Tibial artery (tissue), 4 donors: ENCODE results near the gene AGR2.

Experiments used
- DNase-seq, 2 donors: peaks; one replicate each; pipeline ENCODE4 v3.0.0-alpha.2; 2019
- H3K27ac ChIP-seq, 2 donors: fragments of 200-600 bp; sonication (generic) in 1 of 2; 1 replicate in 1 of 2; 2 replicates in 1 of 2; pipeline ENCODE4 v1.5.1; 2018 to 2019; ENCODE audit warnings: mild to moderate bottlenecking in 1 of 2
- H3K27me3 ChIP-seq, 2 donors: fragments of 200-600 bp; sonication (generic) in 1 of 2; one replicate each; pipeline versions ENCODE4 v1.5.1 to v1.6.0; 2016 to 2019
- H3K36me3 ChIP-seq, 3 donors: fragments of 200-600 bp; sonication (generic) in 2 of 3; one replicate each; pipeline ENCODE4 v1.5.1; 2016 to 2019; ENCODE audit warnings: mild to moderate bottlenecking in 2 of 3
- H3K4me1 ChIP-seq, 4 donors: fragments of 200-600 bp; sonication (generic) in 2 of 4; 1 replicate in 3 of 4; 2 replicates in 1 of 4; pipeline ENCODE4 v1.5.1; 2016 to 2019
- H3K4me3 ChIP-seq, 2 donors: fragments of 200-600 bp; sonication (generic) in 1 of 2; 1 replicate in 1 of 2; 2 replicates in 1 of 2; pipeline ENCODE4 v1.5.1; 2018 to 2019; ENCODE audit warnings: mild to moderate bottlenecking in 2 of 2
- H3K9me3 ChIP-seq, 3 donors: fragments of 200-600 bp; sonication (generic) in 1 of 3; one replicate each; pipeline ENCODE4 v1.5.1; 2016 to 2019
- CTCF ChIP-seq, 2 experiments: fragments of 200-600 bp in 1 of 2; fragments of 450-650 bp in 1 of 2; IDR thresholded peaks; one replicate each; pipeline ENCODE4 v1.5.1; 2017 to 2019; ENCODE audit warnings: antibody characterized with exemption in 2 of 2, mild to moderate bottlenecking in 1 of 2, moderate library complexity in 1 of 2
- intact Hi-C: fragments of 100-400 bp; cut with DNase I; formaldehyde crosslinking; loops from one replicate; pipeline ENCODE4 v1.15.0; 2023; ENCODE audit warnings: low total_unique reads

AGR2 gene

GRCh38 chr7:16765436-16765859, 39.4 kb downstream of the AGR2 start:
- H3K4me1 ChIP-seq: no peaks in the 10 kb centered on the region
- DNase-seq: no peak
- no peak for TF ChIP-seq CTCF (IDR thresholded peaks at IDR 0.05)
- H3K4me3 ChIP-seq: no peak overlapping the region
- intact Hi-C loops: no loop called here
- H3K9me3 ChIP-seq: no peaks in the 10 kb centered on the region
- H3K36me3 ChIP-seq: no peaks in the 10 kb centered on the region
- no peaks in the 10 kb centered on the region for H3K27me3 ChIP-seq
- H3K27ac ChIP-seq: no peak overlapping the region

GRCh38 chr7:16764942-16765341, 39.9 kb downstream of the AGR2 start:
- Histone ChIP-seq H3K27me3 (no peaks in the 10 kb centered on the region), H3K9me3 (no peaks in the 10 kb centered on the region), H3K4me1 (no peaks in the 10 kb centered on the region), H3K27ac (no peak overlapping the region), H3K36me3 (no peaks in the 10 kb centered on the region), H3K4me3 (no peak overlapping the region)
- intact Hi-C loops: no loop called here
- TF ChIP-seq CTCF (IDR thresholded peaks at IDR 0.05): no peak
- no peak for DNase-seq

- DNase-seq: no peak
- no peak for TF ChIP-seq CTCF (IDR thresholded peaks at IDR 0.05)
- no peaks in the 10 kb centered on the region for H3K4me1 ChIP-seq
- H3K27ac ChIP-seq: no peak overlapping the region
- H3K36me3 ChIP-seq: no peaks in the 10 kb centered on the region
- no peaks in the 10 kb centered on the region for H3K27me3 ChIP-seq
- H3K9me3 ChIP-seq: no peaks in the 10 kb centered on the region
- intact Hi-C loops: no loop called here
- H3K4me3 ChIP-seq: no peak overlapping the region
These were observed 42.6 kb downstream of the AGR2 start for GRCh38 chr7:16762177-16762576.

GRCh38 chr7:16759840-16760239, 45.0 kb downstream of the AGR2 start:
- DNase-seq: no peak
- H3K9me3 ChIP-seq: no peaks in the 10 kb centered on the region
- intact Hi-C loops: no loop called here
- H3K36me3 ChIP-seq: no peaks in the 10 kb centered on the region
- H3K27ac ChIP-seq: no peak overlapping the region
- peaks cover 0 to under 1% (median 0%) of the 10 kb centered on the region in 4 donors for H3K4me1 ChIP-seq
- H3K27me3 ChIP-seq: no peaks in the 10 kb centered on the region
- H3K4me3 ChIP-seq: no peak overlapping the region
- no peak for TF ChIP-seq CTCF (IDR thresholded peaks at IDR 0.05)

GRCh38 chr7:16758631-16759611, 45.9 kb downstream of the AGR2 start:
- TF ChIP-seq CTCF (IDR thresholded peaks at IDR 0.05): no peak
- Histone ChIP-seq H3K4me1 (peaks cover 0 to 9% (median 2%) of the 10 kb centered on the region in 4 donors), H3K36me3 (no peaks in the 10 kb centered on the region), H3K27ac (no peak overlapping the region), H3K4me3 (no peak overlapping the region), H3K27me3 (peaks cover 0 to 4% of the 10 kb centered on the region in 2 donors), H3K9me3 (no peaks in the 10 kb centered on the region)
- intact Hi-C loops: no loop called here
- DNase-seq: no peak
